HFFc6 (cell line): Measurements from ENCODE around the gene KMT5B. TPM values are rescaled to one million over a fixed set of nuclear protein-coding genes. Genes with fewer than 3 reads are reported as not detected.

ENCODE experiments used
- DNase-seq: peaks from one replicate; pipeline ENCODE4 v3.0.0-alpha.2; 2018
- H3K27ac Mint-ChIP-seq: 2 replicates; pipeline ENCODE4 v1.8.0; 2020; ENCODE audit warnings: mild to moderate bottlenecking, mixed read lengths
- H3K27me3 Mint-ChIP-seq: 2 replicates; pipeline ENCODE4 v1.8.0; 2021; ENCODE audit warnings: mild to moderate bottlenecking, moderate library complexity, mixed read lengths; ENCODE audit not compliant: insufficient read depth
- H3K36me3 Mint-ChIP-seq: 2 replicates; pipeline ENCODE4 v1.8.0; 2021; ENCODE audit warnings: low read depth, mixed read lengths
- H3K4me1 Mint-ChIP-seq: 2 replicates; pipeline ENCODE4 v1.8.0; 2020; ENCODE audit warnings: low read depth, mixed read lengths
- H3K4me3 Mint-ChIP-seq: 2 replicates; pipeline ENCODE4 v1.8.0; 2020; ENCODE audit warnings: mild to moderate bottlenecking, moderate library complexity, mixed read lengths
- H3K9me3 Mint-ChIP-seq: 2 replicates; pipeline ENCODE4 v1.8.0; 2020; ENCODE audit warnings: mild to moderate bottlenecking, mixed read lengths
- total RNA-seq, 6 experiments: library from RNA; stranded (reverse); fragmentation: NEBNext Ultra II Directional; extraction: Animal tissue kit (Norgen Biotek cat#: 25700); gene quantifications; 2 replicates in 1 of 6; 3 replicates in 5 of 6; pipeline ENCODE4 v1.2.3, GENCODE V29; 2021
- TF ChIP-seq, protein P1 (sequence below): fragments of 200-600 bp; sonication (generic); IDR thresholded peaks from 2 replicates; pipeline ENCODE4 v1.5.0; 2021; ENCODE audit warnings: antibody characterized with exemption, mild to moderate bottlenecking

The KMT5B gene
- total RNA-seq, 6 experiments from 2014 or later, result 20.3 to 23.7 (median 22.4) TPM

DNA sequence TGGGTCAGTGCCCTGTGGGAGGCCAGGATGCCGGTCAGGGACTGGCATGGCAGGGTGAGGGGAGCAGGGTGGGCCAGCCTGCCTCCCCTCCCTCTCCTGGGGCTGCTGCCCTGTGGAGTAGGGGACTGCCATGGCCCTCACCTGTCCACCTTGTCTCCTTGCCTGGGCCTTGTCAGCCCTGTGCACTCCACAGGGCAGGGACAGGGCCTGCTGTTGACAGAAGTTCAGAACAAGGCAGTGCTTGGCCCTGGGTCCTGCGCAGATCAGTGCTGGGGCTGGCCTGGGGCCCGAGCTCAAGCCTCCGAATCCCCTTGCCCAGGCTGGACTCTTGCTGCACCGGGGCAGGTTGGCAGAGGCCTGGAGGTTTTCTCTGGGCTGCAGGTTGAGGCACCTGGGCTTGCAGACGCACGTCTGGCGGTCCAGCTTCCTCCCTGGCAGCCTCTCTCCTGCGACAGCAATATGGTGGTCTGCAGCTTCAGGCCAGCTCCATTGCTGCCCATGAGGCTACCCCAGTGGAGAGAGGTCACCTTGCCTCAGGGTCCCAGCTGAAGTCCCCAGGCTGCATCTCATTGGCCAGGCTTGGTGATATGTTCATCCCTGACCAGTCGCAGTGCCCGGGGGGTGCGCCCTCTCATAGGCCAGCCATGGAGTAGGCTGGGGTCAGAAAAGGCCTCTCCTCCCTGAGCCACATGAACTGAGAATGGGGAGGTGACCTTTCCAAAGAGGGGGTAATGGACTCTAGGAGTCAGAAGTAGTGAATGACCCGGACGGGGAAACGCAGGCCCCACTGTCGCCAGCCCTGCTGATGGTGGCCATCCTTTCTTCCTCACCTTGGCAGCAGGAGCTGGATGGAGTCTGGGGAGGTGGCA is 70.4 kb downstream of the KMT5B start:
- H3K4me1 Mint-ChIP-seq, result peaks cover 9% of the 10 kb centered on the region
- no peak overlapping the region for H3K4me3 Mint-ChIP-seq
- no peaks in the 10 kb centered on the region for H3K36me3 Mint-ChIP-seq
- DNase-seq, result no peak
- H3K9me3 Mint-ChIP-seq, result no peaks in the 10 kb centered on the region
- H3K27ac Mint-ChIP-seq, result no peak overlapping the region
- H3K27me3 Mint-ChIP-seq, result peaks cover 11% of the 10 kb centered on the region
- TF ChIP-seq, protein P1, sequence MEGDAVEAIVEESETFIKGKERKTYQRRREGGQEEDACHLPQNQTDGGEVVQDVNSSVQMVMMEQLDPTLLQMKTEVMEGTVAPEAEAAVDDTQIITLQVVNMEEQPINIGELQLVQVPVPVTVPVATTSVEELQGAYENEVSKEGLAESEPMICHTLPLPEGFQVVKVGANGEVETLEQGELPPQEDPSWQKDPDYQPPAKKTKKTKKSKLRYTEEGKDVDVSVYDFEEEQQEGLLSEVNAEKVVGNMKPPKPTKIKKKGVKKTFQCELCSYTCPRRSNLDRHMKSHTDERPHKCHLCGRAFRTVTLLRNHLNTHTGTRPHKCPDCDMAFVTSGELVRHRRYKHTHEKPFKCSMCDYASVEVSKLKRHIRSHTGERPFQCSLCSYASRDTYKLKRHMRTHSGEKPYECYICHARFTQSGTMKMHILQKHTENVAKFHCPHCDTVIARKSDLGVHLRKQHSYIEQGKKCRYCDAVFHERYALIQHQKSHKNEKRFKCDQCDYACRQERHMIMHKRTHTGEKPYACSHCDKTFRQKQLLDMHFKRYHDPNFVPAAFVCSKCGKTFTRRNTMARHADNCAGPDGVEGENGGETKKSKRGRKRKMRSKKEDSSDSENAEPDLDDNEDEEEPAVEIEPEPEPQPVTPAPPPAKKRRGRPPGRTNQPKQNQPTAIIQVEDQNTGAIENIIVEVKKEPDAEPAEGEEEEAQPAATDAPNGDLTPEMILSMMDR, result no peak

GRCh38 chr11:68142028-68142412 is 71.1 kb downstream of the KMT5B start:
- Mint-ChIP-seq H3K4me3 (no peak overlapping the region), H3K9me3 (no peaks in the 10 kb centered on the region), H3K36me3 (no peaks in the 10 kb centered on the region), H3K27ac (no peak overlapping the region), H3K4me1 (peaks cover 11% of the 10 kb centered on the region), H3K27me3 (peaks cover 10% of the 10 kb centered on the region; the same call in 1 of the 2 replicates)
- TF ChIP-seq, protein P1, result no peak
- DNase-seq, result no peak

DNA sequence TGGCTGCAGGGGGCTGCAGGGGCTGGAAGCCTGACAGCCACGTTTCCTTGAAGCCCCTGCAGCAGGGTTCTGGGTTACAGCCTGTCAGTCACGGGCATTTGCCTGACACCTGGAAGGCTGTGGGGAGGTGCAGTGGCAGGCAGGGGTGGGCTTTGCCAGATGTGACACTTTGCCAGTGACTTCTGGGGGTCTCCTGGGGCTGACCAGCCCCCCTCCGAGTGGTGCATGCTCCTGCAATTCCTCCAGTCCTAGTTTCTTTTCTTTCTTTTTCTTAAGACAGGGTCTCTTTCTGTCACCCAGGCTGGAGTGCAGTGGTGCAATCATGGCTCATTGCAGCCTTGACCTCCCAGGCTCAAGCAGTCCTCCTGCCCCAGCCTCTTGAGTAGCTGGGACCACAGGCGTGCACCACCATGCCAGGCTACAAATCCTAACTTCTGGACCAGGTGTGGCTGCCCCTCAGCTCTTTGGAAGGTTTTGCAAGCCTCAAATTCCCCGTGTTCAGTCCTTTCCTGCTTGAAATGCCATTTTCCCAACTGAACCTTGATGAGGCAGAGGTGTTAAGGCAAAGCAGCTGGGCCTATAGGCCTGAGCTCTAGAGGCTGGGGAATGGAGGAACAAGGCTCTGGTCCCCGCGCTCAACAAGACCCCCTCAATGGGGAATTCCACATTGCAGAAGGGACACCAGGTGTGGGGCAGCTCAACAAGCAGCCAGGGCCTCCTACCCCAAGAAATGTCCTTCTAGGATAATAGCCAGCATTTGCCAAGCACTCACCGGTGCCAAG is 71.7 kb downstream of the KMT5B start:
- no peak overlapping the region for H3K27ac Mint-ChIP-seq

GRCh38 chr11:68140496-68141245 is 72.4 kb downstream of the KMT5B start:
- no peaks in the 10 kb centered on the region; the same call in 1 of the 2 replicates for H3K36me3 Mint-ChIP-seq
- H3K4me1 Mint-ChIP-seq, result peaks cover 11% of the 10 kb centered on the region
- H3K27me3 Mint-ChIP-seq, result peaks cover 12% of the 10 kb centered on the region; the same call in 1 of the 2 replicates
- H3K9me3 Mint-ChIP-seq, result 0 out of 2 replicates have a peak, but pooled peaks cover 4% of the 10 kb centered on the region
- no peak overlapping the region for H3K4me3 Mint-ChIP-seq
- no peak for DNase-seq
- TF ChIP-seq, protein P1, result no peak
- no peak overlapping the region for H3K27ac Mint-ChIP-seq

More for the DNA sequence above, 71.7 kb downstream of the KMT5B start:
- Mint-ChIP-seq H3K9me3 (no peaks in the 10 kb centered on the region), H3K27me3 (peaks cover 10% of the 10 kb centered on the region; the same call in 1 of the 2 replicates), H3K4me3 (no peak overlapping the region), H3K4me1 (peaks cover 11% of the 10 kb centered on the region), H3K36me3 (no peaks in the 10 kb centered on the region)
- DNase-seq, result no peak
- TF ChIP-seq, protein P1, result no peak

DNA sequence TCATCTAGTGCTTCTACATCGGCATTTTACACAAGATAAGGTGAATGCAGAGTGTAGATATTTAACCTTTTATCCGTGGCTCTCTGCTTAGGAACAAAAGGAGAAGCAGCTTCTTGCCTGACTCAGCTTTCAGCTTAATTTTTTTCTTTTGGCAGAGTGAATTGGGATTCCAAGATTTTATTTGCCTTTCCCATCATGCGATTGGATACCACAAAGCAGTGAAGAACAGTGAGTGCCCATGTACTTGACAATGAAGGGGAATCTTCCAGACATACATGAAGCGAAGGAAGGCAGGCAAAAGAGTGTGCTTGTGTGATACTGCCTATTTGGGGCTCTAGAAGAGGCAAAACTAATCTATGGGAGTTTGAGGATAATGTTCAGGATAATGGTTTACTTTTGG is 74.9 kb downstream of the KMT5B start:
- peaks cover 11% of the 10 kb centered on the region for H3K4me1 Mint-ChIP-seq
- DNase-seq, result no peak
- peaks cover 24% of the 10 kb centered on the region for H3K9me3 Mint-ChIP-seq
- H3K27me3 Mint-ChIP-seq, result peaks cover 13% of the 10 kb centered on the region; the same call in 1 of the 2 replicates
- TF ChIP-seq, protein P1, result no peak
- H3K4me3 Mint-ChIP-seq, result peak overlapping the region; percentile 72; the same call in 1 of the 2 replicates
- no peak overlapping the region; the same call in 1 of the 2 replicates for H3K27ac Mint-ChIP-seq
- peaks cover 5% of the 10 kb centered on the region for H3K36me3 Mint-ChIP-seq
